Lower leg skin (tissue), 3 donors: ENCODE results near the gene CYBA.

ENCODE experiments used
- POLR2A ChIP-seq, 2 donors: fragments of 450-650 bp; IDR thresholded peaks; one replicate each; pipeline ENCODE4 v1.6.1; 2016 to 2017; ENCODE audit warnings: antibody characterized with exemption in 2 of 2, mild to moderate bottlenecking in 1 of 2, moderate library complexity in 1 of 2
- TF ChIP-seq, protein P1 (sequence below), 3 donors: fragments of 450-650 bp; IDR thresholded peaks; one replicate each; pipeline ENCODE4 v1.5.1; 2016; ENCODE audit warnings: antibody characterized with exemption in 3 of 3, mild to moderate bottlenecking in 3 of 3, moderate library complexity in 2 of 3

DNA sequence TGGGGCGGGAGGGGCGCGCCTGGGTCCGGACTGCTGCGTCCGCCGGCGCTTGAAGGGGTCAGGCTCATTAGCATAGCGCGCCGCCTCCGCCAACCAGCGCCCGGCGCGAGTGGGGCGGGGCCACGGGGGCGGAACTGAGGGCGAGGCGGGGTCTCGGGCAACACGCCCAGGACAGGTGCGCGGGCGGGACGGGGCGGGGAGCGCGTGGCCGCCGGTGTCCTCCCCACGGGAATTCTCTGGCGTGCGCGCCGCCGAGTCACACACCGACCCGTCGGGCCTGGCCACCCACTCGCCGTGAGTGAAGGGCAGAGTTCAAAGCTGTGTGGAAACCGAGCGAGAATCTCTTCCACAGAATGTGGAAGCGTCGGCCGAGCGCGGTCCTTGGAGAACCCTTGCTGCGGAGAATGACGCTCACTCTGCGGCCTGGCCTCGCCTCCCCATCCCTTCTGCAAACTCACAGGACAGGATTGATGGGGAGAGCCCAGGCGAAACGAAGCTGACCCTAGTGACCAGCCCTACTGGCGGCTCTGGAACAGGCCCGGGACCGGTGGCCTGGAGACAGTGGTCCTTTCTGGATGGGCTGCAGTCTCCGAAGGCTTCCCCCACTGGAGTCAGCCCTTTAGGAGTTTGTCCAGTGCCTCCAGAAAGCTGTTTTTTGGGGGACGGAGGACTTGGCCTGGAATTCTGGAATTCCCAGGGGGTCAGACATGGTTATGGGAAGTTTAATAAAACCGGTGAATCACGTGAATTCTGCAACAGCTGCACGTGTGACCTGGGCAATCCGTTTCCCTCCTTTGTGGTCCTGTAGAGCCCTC is 35.8 kb upstream of the CYBA start, which contains the start of gene SNAI3:
- TF ChIP-seq, protein P1, sequence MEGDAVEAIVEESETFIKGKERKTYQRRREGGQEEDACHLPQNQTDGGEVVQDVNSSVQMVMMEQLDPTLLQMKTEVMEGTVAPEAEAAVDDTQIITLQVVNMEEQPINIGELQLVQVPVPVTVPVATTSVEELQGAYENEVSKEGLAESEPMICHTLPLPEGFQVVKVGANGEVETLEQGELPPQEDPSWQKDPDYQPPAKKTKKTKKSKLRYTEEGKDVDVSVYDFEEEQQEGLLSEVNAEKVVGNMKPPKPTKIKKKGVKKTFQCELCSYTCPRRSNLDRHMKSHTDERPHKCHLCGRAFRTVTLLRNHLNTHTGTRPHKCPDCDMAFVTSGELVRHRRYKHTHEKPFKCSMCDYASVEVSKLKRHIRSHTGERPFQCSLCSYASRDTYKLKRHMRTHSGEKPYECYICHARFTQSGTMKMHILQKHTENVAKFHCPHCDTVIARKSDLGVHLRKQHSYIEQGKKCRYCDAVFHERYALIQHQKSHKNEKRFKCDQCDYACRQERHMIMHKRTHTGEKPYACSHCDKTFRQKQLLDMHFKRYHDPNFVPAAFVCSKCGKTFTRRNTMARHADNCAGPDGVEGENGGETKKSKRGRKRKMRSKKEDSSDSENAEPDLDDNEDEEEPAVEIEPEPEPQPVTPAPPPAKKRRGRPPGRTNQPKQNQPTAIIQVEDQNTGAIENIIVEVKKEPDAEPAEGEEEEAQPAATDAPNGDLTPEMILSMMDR (IDR thresholded peaks at IDR 0.05), result no peak
- TF ChIP-seq POLR2A (IDR thresholded peaks at IDR 0.05), result no peak
